GM19193 (cell line): ENCODE data around the gene ARHGEF26.

ENCODE experiments used
- POLR2A ChIP-seq: IDR thresholded peaks from 4 replicates; pipeline ENCODE4 v1.6.1; 2011; ENCODE audit not compliant: insufficient read depth, insufficient read length; ENCODE audit errors: extremely low read depth

ARHGEF26 gene

GRCh38 chr3:154301561-154301960 is 180.4 kb downstream of the ARHGEF26 start:
- TF ChIP-seq POLR2A = no peak

DNA sequence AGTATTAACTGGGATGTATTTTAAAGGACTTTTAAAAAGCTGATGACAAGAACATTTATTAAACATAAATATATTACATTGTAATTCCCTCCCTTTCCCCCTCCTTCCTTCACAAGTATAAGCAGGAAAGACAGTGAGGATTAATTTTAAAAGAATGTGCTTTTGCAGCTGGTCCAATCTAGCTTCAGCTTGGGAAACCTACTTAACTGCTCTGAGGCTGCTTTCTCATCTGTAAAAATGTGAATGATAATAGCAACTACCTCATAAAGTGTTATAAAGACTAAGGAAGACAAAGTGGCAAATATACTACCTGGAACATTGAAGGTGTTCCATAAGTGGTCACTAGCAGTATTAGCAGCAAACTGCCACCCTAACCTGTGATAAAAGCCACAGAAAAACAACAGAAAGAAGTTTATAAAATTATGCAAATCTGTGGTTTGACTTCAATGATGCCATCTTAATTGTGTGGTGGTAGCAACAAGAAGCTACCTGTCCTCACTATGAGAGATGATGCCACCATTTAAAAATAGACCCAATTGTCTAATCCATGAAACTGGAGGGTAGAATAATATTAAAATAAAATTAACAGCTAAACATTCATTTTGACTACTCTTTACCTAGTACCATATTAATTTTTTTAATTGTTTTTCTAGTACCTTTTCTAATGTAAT is 183.1 kb downstream of the ARHGEF26 start:
- no peak for TF ChIP-seq POLR2A

GRCh38 chr3:154304936-154305335 is 183.7 kb downstream of the ARHGEF26 start:
- TF ChIP-seq POLR2A = no peak

GRCh38 chr3:154307363-154307762 is 186.2 kb downstream of the ARHGEF26 start:
- no peak for TF ChIP-seq POLR2A
